Heart right ventricle (tissue), 16 donors: ENCODE data around the gene HAO2. TPM values are rescaled to one million over a fixed set of nuclear protein-coding genes. Genes with fewer than 3 reads are reported as not detected.

Experiments
- ATAC-seq, 8 donors: fragments of 200-7000 bp; cut with Tn5 transposase; one replicate each; pipeline ENCODE4 v1.9.1; 2020; ENCODE audit warnings: mild to moderate bottlenecking in 8 of 8, moderate library complexity in 8 of 8, moderate number of reproducible peaks in 1 of 8
- DNase-seq, 2 donors: peaks; one replicate each; pipeline ENCODE4 v3.0.0-alpha.2; 2020
- H3K27ac ChIP-seq, 10 donors: fragments of 200-600 bp; sonication (generic) in 2 of 10; one replicate each; pipeline versions ENCODE4 v1.5.0 to v1.8.0; 2020 to 2022; ENCODE audit warnings: mild to moderate bottlenecking in 3 of 10
- H3K27me3 ChIP-seq, 7 donors: fragments of 200-600 bp; one replicate each; pipeline ENCODE4 v1.8.0; 2021 to 2022; ENCODE audit warnings: mild to moderate bottlenecking in 2 of 7
- H3K36me3 ChIP-seq, 9 donors: fragments of 200-600 bp; sonication (generic) in 1 of 9; one replicate each; pipeline versions ENCODE4 v1.5.0 to v1.8.0; 2020 to 2022; ENCODE audit warnings: mild to moderate bottlenecking in 2 of 9
- H3K4me1 ChIP-seq, 9 donors: fragments of 200-600 bp; sonication (generic) in 1 of 9; one replicate each; pipeline versions ENCODE4 v1.5.0 to v1.8.0; 2020 to 2022; ENCODE audit warnings: mild to moderate bottlenecking in 4 of 9
- H3K4me3 ChIP-seq, 10 donors: fragments of 200-600 bp; sonication (generic) in 2 of 10; one replicate each; pipeline versions ENCODE4 v1.5.0 to v1.8.0; 2020 to 2022; ENCODE audit warnings: mild to moderate bottlenecking in 7 of 10, moderate library complexity in 2 of 10
- H3K9me3 ChIP-seq, 11 donors: fragments of 200-600 bp in 10 of 11; sonication (generic) in 2 of 11; one replicate each; pipeline versions ENCODE4 v1.5.0 to v1.8.0; 2013 to 2022; ENCODE audit warnings: mild to moderate bottlenecking in 2 of 11, control low read depth in 1 of 11, moderate library complexity in 1 of 11
- WGBS, 2 donors: extraction: QIAGEN DNeasy Blood & Tissue Kit; methylation state at CpG; one replicate each; pipeline ENCODE4 v1.1.7; 2013; ENCODE audit warnings: inconsistent platforms in 1 of 2; 5-methylcytosine and 5-hydroxymethylcytosine counted together
- intact Hi-C, 10 donors: fragments of 100-400 bp; cut with DNase I; formaldehyde crosslinking; loops; one replicate each; pipeline versions ENCODE4 v1.11.1 to v1.14.2; 2022
- polyA plus RNA-seq, 2 donors: library from polyadenylated mRNA; stranded (reverse); fragments of 200-250 nt; gene quantifications; one replicate each; pipeline ENCODE4 v1.2.3, GENCODE V29; 2013
- total RNA-seq, 10 donors: library from RNA; stranded (reverse); fragmentation: NEBNext Ultra II Directional in 3 of 10; extraction: Animal tissue kit (Norgen Biotek cat#: 25700) in 3 of 10; gene quantifications; one replicate each; pipeline versions ENCODE4 v1.2.1 to v1.2.4, GENCODE V29; 2021 to 2023
- TF ChIP-seq, protein P1 (sequence below), 9 donors: fragments of 200-600 bp; sonication (generic) in 2 of 9; IDR thresholded peaks; one replicate each; pipeline versions ENCODE4 v1.5.0 to v1.8.0; 2021 to 2022; ENCODE audit warnings: antibody characterized with exemption in 9 of 9, mild to moderate bottlenecking in 5 of 9, moderate library complexity in 1 of 9
- donor health status: Arrhythmogenic right ventricular cardiomyopathy.
- donor health status: ischemic (EF 13 %, LVEDD 7.1; RV severe dilation, severe dysfunction).
- donor health status: healthy with polysubstance abuse.
- donor health status: DM: no; HTN: yes; CAD: no.
- donor health status: DM: no; HTN: no; CAD: no.
- donor health status: ischemic (EF 25% LVEDD 6.9; RV normal size, moderate dysfunction).
- donor health status: ischemic (EF 25% LVEDD 5.7; RV mildly dilated, moderate dysfunction).
- donor health status: healthy.
- donor health status: DM: yes; HTN: yes; CAD: no.
- donor health status: Ischemic cardiomyopathy.
- donor health status: ischemic (EF 35%, LVEDD 5.7; RV mildly dilated, moderate dysfunction).
- donor health status: nonischemic (EF 11% LVEDD 7.7; RV severe dilation, severe dysfunction).
- donor health status: DM: yes; HTN: yes; CAD: no.
- donor health status: PGD.
- donor health status: ischemic (EF 29% LVEDD 5.4; RV normal size, mild dysfunction).
- donor health status: nonischemic (EF 23%, LVEDD 6.1; RV moderate dilation, normal function).

The HAO2 gene
- total and polyA plus RNA-seq, 12 donors: 0.01 TPM; not detected in 11

DNA sequence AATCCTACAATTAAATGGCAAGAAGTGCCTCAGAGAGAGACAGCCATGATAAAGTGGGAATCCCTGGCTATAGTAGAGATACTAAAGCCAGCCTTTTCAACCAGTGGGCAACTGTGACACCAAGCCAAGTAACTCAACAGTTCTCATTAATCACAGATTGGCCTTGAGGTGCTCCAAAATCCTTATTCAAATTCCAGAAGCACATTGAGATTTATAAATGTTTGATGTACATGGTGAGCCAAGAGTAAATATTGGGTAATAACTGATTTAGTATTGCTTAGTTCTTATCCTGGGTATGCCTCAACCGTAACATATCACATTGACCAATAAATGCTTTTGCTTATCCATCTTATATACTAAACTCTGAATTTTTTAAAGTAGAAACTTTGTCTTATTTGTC is 17.1 kb downstream of the HAO2 start:
- H3K4me1 ChIP-seq: no peaks in the 10 kb centered on the region
- no peak overlapping the region for H3K4me3 ChIP-seq
- intact Hi-C loops: no loop called here
- 91 to 92% methylated on average over 1 of the region's 1 CpG for WGBS, 2 donors
- no peaks in the 10 kb centered on the region for H3K9me3 ChIP-seq
- DNase-seq (no peak), ATAC-seq (no peak)
- TF ChIP-seq, protein P1, sequence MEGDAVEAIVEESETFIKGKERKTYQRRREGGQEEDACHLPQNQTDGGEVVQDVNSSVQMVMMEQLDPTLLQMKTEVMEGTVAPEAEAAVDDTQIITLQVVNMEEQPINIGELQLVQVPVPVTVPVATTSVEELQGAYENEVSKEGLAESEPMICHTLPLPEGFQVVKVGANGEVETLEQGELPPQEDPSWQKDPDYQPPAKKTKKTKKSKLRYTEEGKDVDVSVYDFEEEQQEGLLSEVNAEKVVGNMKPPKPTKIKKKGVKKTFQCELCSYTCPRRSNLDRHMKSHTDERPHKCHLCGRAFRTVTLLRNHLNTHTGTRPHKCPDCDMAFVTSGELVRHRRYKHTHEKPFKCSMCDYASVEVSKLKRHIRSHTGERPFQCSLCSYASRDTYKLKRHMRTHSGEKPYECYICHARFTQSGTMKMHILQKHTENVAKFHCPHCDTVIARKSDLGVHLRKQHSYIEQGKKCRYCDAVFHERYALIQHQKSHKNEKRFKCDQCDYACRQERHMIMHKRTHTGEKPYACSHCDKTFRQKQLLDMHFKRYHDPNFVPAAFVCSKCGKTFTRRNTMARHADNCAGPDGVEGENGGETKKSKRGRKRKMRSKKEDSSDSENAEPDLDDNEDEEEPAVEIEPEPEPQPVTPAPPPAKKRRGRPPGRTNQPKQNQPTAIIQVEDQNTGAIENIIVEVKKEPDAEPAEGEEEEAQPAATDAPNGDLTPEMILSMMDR (IDR thresholded peaks at IDR 0.05): no peak
- H3K27ac ChIP-seq: no peak overlapping the region
- no peaks in the 10 kb centered on the region for H3K27me3 ChIP-seq
- H3K36me3 ChIP-seq: no peaks in the 10 kb centered on the region

DNA sequence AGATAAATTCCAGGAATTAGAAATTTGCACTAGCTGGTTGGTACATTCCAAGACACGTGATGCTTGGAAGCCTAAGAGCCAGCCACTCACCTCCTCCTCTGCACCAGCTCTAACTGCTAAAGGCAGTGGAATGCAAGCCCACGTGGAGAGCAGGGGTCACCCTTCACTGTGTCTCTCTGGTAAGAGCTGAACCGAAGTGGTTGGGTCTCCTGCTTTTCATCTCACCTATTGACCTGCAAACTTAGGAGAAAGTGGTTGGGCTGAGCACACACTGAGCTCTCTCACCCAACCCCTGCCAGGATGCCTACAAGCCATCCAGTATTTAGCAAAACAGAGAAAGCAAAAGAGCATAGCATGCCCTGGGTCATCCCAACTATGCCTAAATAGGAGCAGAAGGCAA is 19.3 kb downstream of the HAO2 start:
- no peak for DNase-seq
- peaks cover 0 to 5% (median 0%) of the 10 kb centered on the region in 7 donors for H3K27me3 ChIP-seq
- no peaks in the 10 kb centered on the region for H3K4me1 ChIP-seq
- WGBS, 2 donors: 18 to 29% methylated on average over 3 of the region's 3 CpGs
- H3K4me3 ChIP-seq: no peak overlapping the region
- intact Hi-C loops: no loop called here
- H3K27ac ChIP-seq: no peak overlapping the region
- TF ChIP-seq, protein P1 (IDR thresholded peaks at IDR 0.05): no peak
- no peaks in the 10 kb centered on the region for H3K36me3 ChIP-seq
- ATAC-seq: no peak
- H3K9me3 ChIP-seq: no peaks in the 10 kb centered on the region

DNA sequence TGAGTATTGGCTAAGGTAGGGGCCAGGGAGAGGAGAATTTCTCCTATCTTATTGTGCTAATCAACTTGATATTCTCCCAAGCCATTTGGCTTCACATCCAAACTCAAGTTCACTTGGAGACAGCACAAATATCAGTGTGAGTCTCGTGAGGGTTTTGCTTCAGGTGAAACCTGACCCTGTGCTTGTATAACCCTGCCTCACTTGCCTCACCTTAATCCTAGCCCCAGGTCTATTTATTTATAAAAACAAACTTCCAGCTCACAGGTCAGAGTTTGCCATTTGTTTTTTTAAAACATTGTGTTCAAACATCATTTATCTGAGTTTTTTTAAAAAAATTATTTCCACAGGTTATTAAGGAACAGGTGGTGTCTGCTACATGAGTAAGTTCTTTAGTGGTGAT is 19.9 kb downstream of the HAO2 start:
- no peak for ATAC-seq
- TF ChIP-seq, protein P1 (IDR thresholded peaks at IDR 0.05): no peak
- H3K4me1 ChIP-seq: no peaks in the 10 kb centered on the region
- H3K27me3 ChIP-seq: peaks cover 0 to 6% (median 0%) of the 10 kb centered on the region in 7 donors
- H3K4me3 ChIP-seq: no peak overlapping the region
- 69 to 77% methylated on average over 1 of the region's 1 CpG for WGBS, 2 donors
- H3K9me3 ChIP-seq: no peaks in the 10 kb centered on the region
- intact Hi-C loops: no loop called here
- no peaks in the 10 kb centered on the region for H3K36me3 ChIP-seq
- no peak for DNase-seq
- no peak overlapping the region for H3K27ac ChIP-seq

DNA sequence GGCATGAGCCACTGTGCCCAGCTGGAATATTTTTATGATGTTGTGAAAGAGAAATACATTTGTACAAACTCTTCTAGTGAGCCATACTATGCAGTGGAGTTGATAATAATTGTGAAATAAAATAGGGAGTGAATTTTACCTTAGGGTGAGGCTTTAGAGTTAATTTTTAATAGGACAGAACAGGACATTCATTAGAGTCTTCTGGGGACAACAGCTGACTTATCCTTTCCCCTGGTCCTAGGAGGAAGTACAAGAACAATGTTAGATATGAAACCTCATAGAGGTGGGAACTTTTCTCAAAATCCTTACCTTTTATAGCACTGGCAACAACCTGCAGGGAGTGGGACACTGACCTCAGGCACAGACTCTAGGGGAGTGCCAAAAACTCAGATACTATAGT is 21.9 kb downstream of the HAO2 start:
- ATAC-seq (no peak), DNase-seq (no peak)
- H3K4me3 ChIP-seq: no peak overlapping the region
- TF ChIP-seq, protein P1 (IDR thresholded peaks at IDR 0.05): no peak
- no peaks in the 10 kb centered on the region for H3K36me3 ChIP-seq
- intact Hi-C loops: no loop called here
- no peak overlapping the region for H3K27ac ChIP-seq
- no peaks in the 10 kb centered on the region for H3K9me3 ChIP-seq
- no peaks in the 10 kb centered on the region for H3K4me1 ChIP-seq
- H3K27me3 ChIP-seq: peaks cover 0 to 10% (median 0%) of the 10 kb centered on the region in 7 donors

DNA sequence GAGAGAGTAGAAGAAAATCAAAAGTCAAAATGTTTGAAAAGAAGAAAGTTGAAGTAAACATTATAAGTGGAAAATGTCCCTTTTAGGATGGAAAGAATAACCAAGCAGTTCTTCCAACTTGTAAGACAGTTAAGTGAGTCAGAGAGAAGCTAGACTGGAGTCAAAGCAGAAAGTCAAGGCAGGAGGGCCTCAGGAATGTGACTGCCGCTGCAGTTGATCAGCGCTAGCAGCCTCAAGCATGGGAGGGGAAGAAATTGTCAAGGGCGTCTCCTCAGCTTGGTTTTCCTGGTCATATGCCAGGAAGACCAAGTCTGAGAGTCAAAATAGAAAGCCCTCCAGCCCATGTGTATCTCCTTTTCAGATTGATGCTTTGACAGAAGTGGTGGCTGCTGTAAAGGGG is 23.2 kb downstream of the HAO2 start:
- H3K9me3 ChIP-seq: no peaks in the 10 kb centered on the region
- intact Hi-C loops: no loop called here
- peaks cover 0 to 10% (median 0%) of the 10 kb centered on the region in 7 donors for H3K27me3 ChIP-seq
- TF ChIP-seq, protein P1 (IDR thresholded peaks at IDR 0.05): no peak
- WGBS, 2 donors: 58 to 71% methylated on average over 3 of the region's 3 CpGs
- H3K4me3 ChIP-seq: no peak overlapping the region
- no peak overlapping the region for H3K27ac ChIP-seq
- DNase-seq (no peak), ATAC-seq (no peak)
- no peaks in the 10 kb centered on the region for H3K4me1 ChIP-seq
- H3K36me3 ChIP-seq: no peaks in the 10 kb centered on the region
